Keratinocyte (primary cell): ENCODE results near the gene SWSAP1. TPM values are rescaled to one million over a fixed set of nuclear protein-coding genes. Genes with fewer than 3 reads are reported as not detected.

Source experiments
- DNase-seq: peaks from one replicate; pipeline ENCODE4 v3.0.0-alpha.2; 2011; ENCODE audit warnings: low read depth, missing footprints, low spot score
- FAIRE-seq: peaks from 2 replicates; lab custom pipeline; 2011; peaks lifted over from hg19 to GRCh38; lab: Jason Lieb, UNC
- H2AFZ ChIP-seq: 2 replicates; pipeline ENCODE4 v1.6.0; 2012; ENCODE audit warnings: low read length, control low read depth, inconsistent platforms; ENCODE audit not compliant: control insufficient read depth
- H3K27ac ChIP-seq: 2 replicates; pipeline ENCODE4 v1.5.1; 2011; ENCODE audit warnings: low read length; ENCODE audit not compliant: control insufficient read depth, insufficient read depth
- H3K27me3 ChIP-seq: 3 replicates; pipeline ENCODE4 v1.6.0; 2011; ENCODE audit warnings: low read length; ENCODE audit not compliant: control insufficient read depth, insufficient read depth; ENCODE audit errors: extremely low read depth
- H3K36me3 ChIP-seq, 2 experiments: 2 replicates in 1 of 2; 3 replicates in 1 of 2; pipeline ENCODE4 v1.5.1; 2011; ENCODE audit warnings: low read length in 2 of 2, mild to moderate bottlenecking in 1 of 2; ENCODE audit not compliant: control insufficient read depth in 2 of 2, insufficient read depth in 2 of 2; ENCODE audit errors: extremely low read depth in 1 of 2
- H3K4me1 ChIP-seq: 3 replicates; pipeline ENCODE4 v1.5.1; 2011; ENCODE audit warnings: low read length; ENCODE audit not compliant: control insufficient read depth, insufficient read depth; ENCODE audit errors: extremely low read depth
- H3K4me2 ChIP-seq: 3 replicates; pipeline ENCODE4 v1.6.0; 2011; ENCODE audit warnings: low read depth, low read length; ENCODE audit not compliant: control insufficient read depth, insufficient read depth; ENCODE audit errors: extremely low read depth
- H3K4me3 ChIP-seq, 3 experiments: fragments of 200-600 bp in 1 of 3; sonication (generic) in 1 of 3; 2 replicates in 2 of 3; 3 replicates in 1 of 3; pipeline ENCODE4 v1.5.1; 2011 to 2016; ENCODE audit warnings: low read length in 3 of 3, mild to moderate bottlenecking in 3 of 3, control low read depth in 2 of 3, inconsistent platforms in 1 of 3, low read depth in 1 of 3, mixed read lengths in 1 of 3, mixed run types in 1 of 3, moderate library complexity in 1 of 3; ENCODE audit not compliant: control insufficient read depth in 2 of 3, insufficient read depth in 2 of 3; ENCODE audit errors: extremely low read depth in 1 of 3
- H3K79me2 ChIP-seq: 2 replicates; pipeline ENCODE4 v1.6.0; 2012; ENCODE audit warnings: low read length; ENCODE audit not compliant: control insufficient read depth, insufficient read depth
- H3K9ac ChIP-seq: 3 replicates; pipeline ENCODE4 v1.6.0; 2011; ENCODE audit warnings: low read length; ENCODE audit not compliant: control insufficient read depth, insufficient read depth; ENCODE audit errors: extremely low read depth
- H3K9me1 ChIP-seq: 3 replicates; pipeline ENCODE4 v1.6.0; 2011; ENCODE audit warnings: low read length; ENCODE audit not compliant: control insufficient read depth, insufficient read depth; ENCODE audit errors: extremely low read depth
- H3K9me3 ChIP-seq: 2 replicates; pipeline ENCODE4 v1.5.1; 2012; ENCODE audit warnings: low read depth, low read length; ENCODE audit not compliant: control insufficient read depth
- H4K20me1 ChIP-seq: 3 replicates; pipeline ENCODE4 v1.6.0; 2011; ENCODE audit warnings: low read length; ENCODE audit not compliant: control insufficient read depth, insufficient read depth; ENCODE audit errors: extremely low read depth
- CTCF ChIP-seq, 3 experiments: IDR thresholded peaks in 1 of 3; conservative IDR thresholded peaks in 1 of 3; optimal IDR thresholded peaks in 1 of 3; 2 replicates in 2 of 3; 3 replicates in 1 of 3; pipeline versions ENCODE3 to v1.5.1; 2011; ENCODE audit warnings: low read length in 3 of 3, mild to moderate bottlenecking in 3 of 3, moderate library complexity in 2 of 3, control low read depth in 1 of 3, inconsistent platforms in 1 of 3; ENCODE audit not compliant: insufficient read depth in 2 of 3; ENCODE audit errors: extremely low read depth in 1 of 3
- EZH2 ChIP-seq: IDR thresholded peaks from one replicate; pipeline ENCODE4 v1.6.1; 2012; ENCODE audit warnings: inconsistent platforms, mild to moderate bottlenecking, low read length, moderate library complexity
- dilution Hi-C: fragments of 300-500 bp; cut with MboI; formaldehyde crosslinking; loops from one replicate; pipeline ENCODE4 v1.7.0; 2020; ENCODE audit warnings: low sequenced_read_pairs; ENCODE audit not compliant: extremely low pct_ligation_motif_present
- polyA plus RNA-seq, 5 experiments: library from polyadenylated mRNA; depleted of rRNA in 3 of 5; stranded (reverse) in 3 of 5; stranded (forward) in 1 of 5; unstranded in 1 of 5; fragments of >200 nt; gene quantifications; 1 replicate in 1 of 5; 2 replicates in 3 of 5; 3 replicates in 1 of 5; pipeline versions ENCODE4 v1.2.1 to v1.2.3, GENCODE V29; 2011 to 2012; ENCODE audit warnings: missing spikeins in 2 of 5, low read depth in 1 of 5, low replicate concordance in 1 of 5

The SWSAP1 gene
- polyA plus RNA-seq, 1 donor (not counting 4 experiments of a cell fraction or from before 2014, with no cell fraction given): 2.1 TPM

GRCh38 chr19:11414544-11414943 lies 40.1 kb downstream of the SWSAP1 start:
- Histone ChIP-seq H2AFZ (no peak overlapping the region), H3K27ac (no peak overlapping the region), H3K4me3 (no peak overlapping the region), H4K20me1 (no peaks in the 10 kb centered on the region), H3K79me2 (no peaks in the 10 kb centered on the region), H3K9me1 (no peaks in the 10 kb centered on the region), H3K9me3 (no peaks in the 10 kb centered on the region), H3K36me3 (no peaks in the 10 kb centered on the region), H3K9ac (no peak overlapping the region), H3K4me1 (no peaks in the 10 kb centered on the region), H3K27me3 (peaks cover 21% of the 10 kb centered on the region), H3K4me2 (no peak overlapping the region)
- no peak for TF ChIP-seq CTCF (optimal IDR thresholded peaks at IDR 0.05 in 1 of 3, IDR thresholded peaks at IDR 0.05 in 1 of 3, conservative IDR thresholded peaks at IDR 0.05 in 1 of 3; ENCODE audit: extremely low read depth in 1 of 3, insufficient read depth in 2 of 3, low read length in 3 of 3)
- no peak for TF ChIP-seq EZH2
- no peak for FAIRE-seq
- dilution Hi-C loops: no loop called here
- DNase-seq: no peak

DNA sequence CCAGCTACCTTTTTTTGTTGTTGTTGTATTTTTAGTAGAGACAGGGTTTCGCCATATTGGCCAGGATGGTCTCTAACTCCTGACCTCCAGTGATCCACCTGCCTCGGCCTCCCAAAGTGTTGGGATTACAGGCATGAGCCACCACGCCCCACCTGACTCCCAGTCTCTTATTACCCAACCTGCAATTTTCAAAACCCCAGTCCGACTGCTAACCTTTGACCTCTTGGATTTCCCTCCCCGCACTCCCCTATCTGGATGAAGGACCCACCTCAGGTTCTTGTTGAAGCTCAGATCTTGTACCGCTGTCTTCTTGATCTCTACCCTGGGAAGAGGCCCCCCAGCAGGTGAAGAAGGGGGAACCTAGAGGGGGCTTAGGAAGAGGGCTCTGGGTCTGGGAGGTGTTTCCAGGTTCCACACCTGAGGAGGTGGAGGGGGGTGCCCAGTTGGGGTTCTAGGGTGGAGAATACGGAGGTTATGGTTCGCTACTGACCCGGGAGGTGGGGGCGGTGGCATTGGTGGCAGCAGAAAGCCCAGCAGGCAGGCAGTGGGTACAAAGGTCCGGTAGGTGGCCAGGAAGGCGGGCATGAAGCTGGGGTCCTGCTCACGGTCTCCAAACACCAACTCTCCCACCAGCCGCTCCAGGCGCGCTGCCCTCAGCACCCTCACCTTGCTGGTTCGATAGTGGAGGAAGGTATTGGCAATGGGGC lies 42.0 kb downstream of the SWSAP1 start:
- TF ChIP-seq EZH2 (no peak), CTCF (optimal IDR thresholded peaks at IDR 0.05 in 1 of 3, IDR thresholded peaks at IDR 0.05 in 1 of 3, conservative IDR thresholded peaks at IDR 0.05 in 1 of 3; ENCODE audit: extremely low read depth in 1 of 3, insufficient read depth in 2 of 3, low read length in 3 of 3) (no peak)
- H3K9me3 ChIP-seq: no peaks in the 10 kb centered on the region

More for the DNA sequence above, 42.0 kb downstream of the SWSAP1 start:
- H2AFZ ChIP-seq: no peak overlapping the region
- H3K27ac ChIP-seq: no peak overlapping the region
- no peaks in the 10 kb centered on the region for H4K20me1 ChIP-seq
- no peaks in the 10 kb centered on the region for H3K9me1 ChIP-seq
- no peaks in the 10 kb centered on the region for H3K36me3 ChIP-seq
- dilution Hi-C loops: no loop called here
- DNase-seq: no peak
- H3K4me2 ChIP-seq: no peak overlapping the region
- no peaks in the 10 kb centered on the region for H3K79me2 ChIP-seq
- FAIRE-seq: no peak
- no peak overlapping the region for H3K9ac ChIP-seq
- H3K27me3 ChIP-seq: peaks cover 41% of the 10 kb centered on the region
- peaks cover 7% of the 10 kb centered on the region for H3K4me1 ChIP-seq
- H3K4me3 ChIP-seq: no peak overlapping the region
